WI38 (cell line): Measurements from ENCODE around the gene MPP7.

Experiments
- H3K4me3 ChIP-seq: 2 replicates; pipeline ENCODE4 v1.5.1; 2011; ENCODE audit warnings: low read depth, mild to moderate bottlenecking, control low read depth, low read length
- CTCF ChIP-seq: IDR thresholded peaks from 2 replicates; pipeline ENCODE4 v1.5.1; 2012; ENCODE audit warnings: low read depth, mild to moderate bottlenecking, control low read depth, low read length

MPP7 gene

GRCh38 chr10:28273343-28273742, 29.5 kb downstream of the MPP7 start:
- TF ChIP-seq CTCF: no peak
- H3K4me3 ChIP-seq: no peak overlapping the region

GRCh38 chr10:28269842-28270456, 32.9 kb downstream of the MPP7 start:
- H3K4me3 ChIP-seq: no peak overlapping the region
- no peak for TF ChIP-seq CTCF

GRCh38 chr10:28266449-28267224, 36.2 kb downstream of the MPP7 start:
- H3K4me3 ChIP-seq: no peak overlapping the region
- TF ChIP-seq CTCF: no peak

- no peak overlapping the region for H3K4me3 ChIP-seq
- no peak for TF ChIP-seq CTCF
Measured at GRCh38 chr10:28263136-28263857, 39.6 kb downstream of the MPP7 start.

- TF ChIP-seq CTCF: no peak
- H3K4me3 ChIP-seq: no peak overlapping the region
Measured at GRCh38 chr10:28256776-28257175, 46.1 kb downstream of the MPP7 start.

GRCh38 chr10:28254290-28254985, 48.4 kb downstream of the MPP7 start:
- no peak for TF ChIP-seq CTCF
- no peak overlapping the region for H3K4me3 ChIP-seq
